Ramos (cell line): ENCODE data around the gene SND1.

Experiments used
- in situ Hi-C: fragments of 300-500 bp; cut with MboI; formaldehyde crosslinking; loops from one replicate; pipeline ENCODE4 v1.14.3; 2022; ENCODE audit warnings: low sequenced_read_pairs; ENCODE audit not compliant: unreplicated experiment

SND1 gene

GRCh38 chr7:127880454-127880853 is 228.5 kb downstream of the SND1 start:
- in situ Hi-C loops, result no loop called here

DNA sequence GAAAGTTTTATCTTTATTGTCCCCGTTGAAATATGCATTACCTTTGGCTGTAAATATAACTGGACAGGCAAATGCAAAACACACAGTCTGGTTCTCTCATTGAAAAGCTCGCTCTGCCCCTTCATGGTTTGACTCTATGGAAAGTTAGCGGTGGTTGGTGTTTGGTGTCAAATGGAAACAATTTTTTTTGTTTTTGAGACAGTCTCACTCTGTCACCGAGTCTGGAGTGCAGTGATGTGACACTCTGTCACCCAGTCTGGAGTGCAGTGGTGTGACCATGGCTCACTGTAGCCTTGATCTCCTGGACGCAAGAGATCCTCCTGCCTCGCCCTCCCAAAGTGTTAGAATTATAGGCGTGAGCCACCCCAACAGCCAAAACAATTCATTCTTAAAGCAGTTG is 229.6 kb downstream of the SND1 start:
- in situ Hi-C loops, result no loop called here

- in situ Hi-C loops, result no loop called here
Observed at GRCh38 chr7:127882313-127882920, 230.4 kb downstream of the SND1 start.

DNA sequence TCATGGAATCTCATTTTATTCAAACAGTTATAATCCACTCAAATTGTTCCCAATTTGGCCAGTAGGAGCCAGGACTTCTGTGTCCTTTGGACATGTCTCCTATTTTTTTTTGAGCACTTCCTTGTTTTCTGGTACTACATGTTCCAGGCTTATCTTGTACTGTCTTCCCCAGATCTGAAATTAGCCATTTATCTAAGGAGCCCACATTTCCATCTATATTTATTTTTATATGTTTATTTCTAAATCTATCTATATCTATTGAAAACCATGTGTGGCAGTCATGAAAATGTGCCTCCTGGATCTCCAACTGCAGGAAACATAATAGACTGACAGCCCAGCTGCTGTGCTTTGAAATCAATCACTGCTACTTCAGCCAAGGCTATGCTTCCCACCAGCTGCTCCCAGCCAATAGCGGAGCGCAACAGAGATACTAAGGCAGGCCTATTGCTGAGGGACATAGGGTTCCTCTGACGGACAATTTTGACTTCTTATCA is 232.1 kb downstream of the SND1 start:
- in situ Hi-C loops, result no loop called here

- in situ Hi-C loops, result no loop called here
Observed at GRCh38 chr7:127885222-127885772, 233.3 kb downstream of the SND1 start.

GRCh38 chr7:127885843-127886242 is 233.8 kb downstream of the SND1 start:
- in situ Hi-C loops, result no loop called here

- in situ Hi-C loops, result no loop called here
Observed at GRCh38 chr7:127886248-127886647, 234.3 kb downstream of the SND1 start.

GRCh38 chr7:127887096-127887495 is 235.1 kb downstream of the SND1 start:
- in situ Hi-C loops, result no loop called here

DNA sequence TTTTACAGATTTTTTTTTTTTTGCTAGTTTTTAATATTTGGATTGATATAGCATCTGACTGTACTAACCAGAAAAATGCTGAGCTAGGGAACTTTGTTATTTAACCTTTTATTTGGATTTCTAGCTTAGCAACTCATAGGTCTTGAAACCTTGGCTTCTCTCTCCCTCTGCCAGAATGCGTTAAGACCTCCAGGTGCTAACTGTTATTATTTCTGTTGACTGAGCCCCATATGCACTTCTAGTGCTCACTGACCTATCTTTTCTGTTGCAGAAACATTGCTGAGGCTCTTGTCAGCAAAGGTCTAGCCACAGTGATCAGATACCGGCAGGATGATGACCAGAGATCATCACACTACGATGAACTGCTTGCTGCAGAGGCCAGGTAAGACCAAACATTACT is 235.6 kb downstream of the SND1 start:
- in situ Hi-C loops, result no loop called here

DNA sequence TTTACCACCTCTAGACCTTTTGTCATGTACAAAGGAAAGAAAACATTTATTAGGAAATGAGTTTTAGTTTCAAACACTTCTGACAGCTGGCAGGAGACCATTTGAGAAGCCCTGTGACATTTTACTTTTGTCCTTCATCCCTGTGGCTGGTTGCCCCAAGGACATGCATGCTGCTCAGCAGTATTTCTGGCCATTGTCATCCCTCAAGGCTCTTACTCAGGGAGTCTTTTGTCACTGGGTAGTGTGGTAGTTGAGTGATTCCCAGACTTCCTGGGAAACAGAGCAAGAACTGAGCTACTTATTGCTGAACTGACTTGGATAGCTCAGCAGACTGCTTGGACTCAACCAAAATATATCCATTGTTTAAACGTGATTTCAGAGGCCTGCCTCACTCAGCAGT is 236.4 kb downstream of the SND1 start:
- in situ Hi-C loops, result no loop called here

DNA sequence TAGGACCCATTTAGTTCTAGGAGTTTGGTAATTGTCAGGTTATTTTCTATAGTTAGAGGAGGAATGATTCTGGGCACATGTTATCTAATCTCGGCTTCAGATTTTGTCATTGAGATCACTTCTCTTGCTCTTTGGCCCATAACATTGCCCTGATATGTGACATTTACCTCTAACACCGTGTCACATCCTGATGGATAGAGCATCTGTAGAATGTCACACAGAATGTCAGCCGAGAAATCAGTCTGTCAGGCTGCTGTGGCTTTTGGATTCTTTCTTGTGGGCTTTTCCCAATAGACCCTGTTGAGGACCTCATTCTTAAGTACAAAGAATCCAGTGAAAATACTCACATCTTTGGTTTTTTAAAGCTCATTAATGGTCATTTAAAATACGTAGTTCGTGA is 236.8 kb downstream of the SND1 start:
- in situ Hi-C loops, result no loop called here

DNA sequence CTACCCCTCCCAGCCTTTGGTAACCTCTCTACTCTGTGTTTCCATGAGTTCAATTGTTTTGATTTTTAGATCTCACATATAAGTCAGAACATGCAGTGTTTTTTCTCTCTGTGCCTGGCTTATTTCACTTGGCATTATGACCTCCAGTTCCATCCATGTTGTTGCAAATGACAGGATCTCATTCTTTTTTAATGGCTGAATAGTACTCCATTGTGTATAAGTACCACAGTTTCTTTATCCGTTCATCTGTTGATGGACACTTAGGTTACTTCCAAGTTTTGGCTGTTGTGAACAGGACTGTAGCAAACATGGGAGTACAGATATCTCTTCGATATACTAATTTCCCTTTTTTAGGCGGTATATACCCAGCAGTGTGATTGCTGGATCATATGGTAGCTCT is 237.7 kb downstream of the SND1 start:
- in situ Hi-C loops, result no loop called here

DNA sequence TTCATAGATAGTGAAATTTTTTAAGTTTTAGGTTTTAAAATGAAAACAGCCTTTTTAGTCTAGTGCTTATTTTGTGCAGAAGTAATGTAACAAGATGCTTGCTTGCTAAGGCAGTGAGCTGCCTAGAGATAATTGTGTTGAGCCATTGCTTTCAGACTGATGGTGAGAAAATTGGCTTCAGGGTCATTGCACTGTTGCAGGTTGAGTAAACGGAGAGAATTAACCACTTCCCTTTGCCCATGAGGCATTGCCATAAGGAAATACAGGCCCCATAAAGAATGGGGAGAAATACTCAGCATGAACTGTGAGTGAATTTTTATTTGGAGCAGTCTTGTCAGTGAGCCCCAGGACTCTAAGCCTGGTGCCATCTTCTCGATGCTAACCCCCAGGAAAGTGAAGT is 238.7 kb downstream of the SND1 start:
- in situ Hi-C loops, result no loop called here

GRCh38 chr7:127891144-127891543 is 239.2 kb downstream of the SND1 start:
- in situ Hi-C loops, result no loop called here

DNA sequence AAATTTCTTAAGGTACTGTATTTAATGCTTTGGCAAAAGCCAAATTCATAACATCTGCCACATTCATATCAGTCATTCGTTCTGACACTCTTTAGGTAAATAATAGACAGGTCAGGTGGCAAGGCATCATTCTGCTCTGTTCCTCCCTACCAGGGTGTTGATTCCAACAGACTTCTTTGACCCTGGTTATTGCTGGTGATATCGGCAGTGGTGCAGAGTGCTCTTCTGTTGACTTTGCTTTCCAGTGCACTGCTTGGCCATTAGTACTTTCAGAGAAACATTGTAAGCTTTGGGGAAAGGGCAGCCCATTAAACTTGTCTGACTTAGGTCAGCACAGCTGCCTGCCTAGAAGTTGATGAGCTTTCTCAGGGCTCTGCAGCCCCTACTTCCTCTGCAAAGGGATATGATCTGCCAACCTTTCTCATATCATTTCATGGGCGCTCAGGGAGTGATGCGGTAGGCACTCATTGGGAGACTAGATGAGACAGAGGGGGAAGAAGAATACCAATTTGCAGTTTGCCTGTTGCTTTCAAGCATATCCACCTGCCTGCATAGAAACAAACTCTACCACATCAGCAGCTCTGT is 240.0 kb downstream of the SND1 start:
- in situ Hi-C loops, result no loop called here

GRCh38 chr7:127892488-127893314 is 240.7 kb downstream of the SND1 start:
- in situ Hi-C loops, result no loop called here

GRCh38 chr7:127893547-127893946 is 241.6 kb downstream of the SND1 start:
- in situ Hi-C loops, result no loop called here

DNA sequence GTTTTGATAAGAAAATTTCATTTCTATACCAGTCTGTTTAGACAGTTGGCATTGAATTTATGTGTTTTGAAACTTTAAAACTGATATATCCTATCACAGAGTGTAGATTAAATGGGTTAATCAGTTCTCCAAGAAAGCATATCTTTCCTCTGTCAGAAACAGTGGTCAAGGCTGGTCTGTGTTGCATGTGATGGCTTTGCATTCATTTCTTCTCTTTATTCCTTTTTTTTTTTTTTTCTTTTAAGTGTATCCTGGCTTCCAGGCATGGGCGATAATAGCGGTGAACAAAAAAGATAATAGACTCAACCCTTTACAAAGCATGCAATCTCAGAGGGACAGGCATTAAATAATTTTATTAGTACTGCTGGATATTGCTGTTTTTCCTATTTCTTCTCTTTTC is 242.6 kb downstream of the SND1 start:
- in situ Hi-C loops, result no loop called here

GRCh38 chr7:127895360-127895759 is 243.4 kb downstream of the SND1 start:
- in situ Hi-C loops, result no loop called here

DNA sequence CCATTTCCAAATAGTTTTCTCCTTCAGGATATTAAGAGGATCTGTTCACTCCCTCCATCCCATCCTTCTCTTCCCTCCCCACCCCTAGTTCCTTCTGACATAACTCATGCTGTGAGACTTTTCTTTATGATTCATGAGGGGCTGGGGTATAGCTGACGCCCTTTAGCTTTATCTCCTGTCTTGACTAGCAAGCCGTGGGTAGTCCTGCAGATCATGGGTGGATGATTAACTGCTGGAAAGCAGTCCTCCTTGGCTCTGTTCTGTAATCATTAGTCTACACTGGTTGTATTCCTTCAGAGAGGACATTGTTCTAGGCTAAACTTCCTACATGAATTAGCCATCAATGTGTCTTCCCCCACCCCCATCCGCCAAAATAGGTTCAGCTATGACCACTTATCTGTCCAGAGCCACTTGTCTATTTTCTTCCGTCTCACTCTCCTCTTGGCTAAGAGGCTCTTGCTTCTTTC is 243.9 kb downstream of the SND1 start:
- in situ Hi-C loops, result no loop called here

- in situ Hi-C loops, result no loop called here
Observed at GRCh38 chr7:127896659-127897058, 244.7 kb downstream of the SND1 start.
